Measurements from ENCODE around the gene SBF2. TPM values are rescaled to one million over a fixed set of nuclear protein-coding genes. Genes with fewer than 3 reads are reported as not detected.

The SBF2 gene
- total and polyA plus RNA-seq, 9 of the 15 experiments (the other 6 are each of a cell fraction or from before 2014, with no cell fraction given), result 0.80 to 9.5 (median 5.0) TPM

DNA sequence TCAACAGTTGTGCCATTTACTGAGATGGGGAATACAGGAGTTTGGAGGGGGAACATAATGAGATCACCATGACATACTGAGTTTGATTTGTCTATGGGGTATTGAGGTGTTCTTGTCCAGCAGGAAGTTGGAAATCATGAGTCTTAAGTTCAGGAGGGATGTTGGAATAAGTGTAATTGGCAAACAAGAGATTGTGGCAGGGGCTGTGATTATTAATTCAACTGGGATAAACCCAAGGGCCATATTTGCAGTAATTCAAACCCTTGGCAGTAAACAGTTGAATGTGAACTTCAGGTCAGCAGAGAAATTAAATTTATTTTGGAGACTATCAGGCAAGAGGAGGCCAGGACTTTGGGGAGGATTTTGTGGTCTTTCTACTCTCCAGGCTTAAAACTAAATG, 44.3 kb upstream of the SBF2 start:
- Histone ChIP-seq H3K79me2 (ENCODE audit: control insufficient read depth, insufficient read depth, low read length) (no peaks in the 10 kb centered on the region), H3K4me1 (replicated peaks in 1 of 2; ENCODE audit: control insufficient read depth in 2 of 2, insufficient read depth in 2 of 2, low read length in 2 of 2) (no peaks in the 10 kb centered on the region), H3K4me2 (ENCODE audit: insufficient read depth, low read length) (no peak overlapping the region), H3K9me1 (ENCODE audit: control insufficient read depth, insufficient read depth, low read length) (no peaks in the 10 kb centered on the region), H2AFZ (ENCODE audit: low read depth, low read length) (no peak overlapping the region), H3K9ac (ENCODE audit: insufficient read depth in 1 of 2, low read depth in 2 of 2, low read length in 2 of 2) (no peak overlapping the region), H3K27me3 (ENCODE audit: control insufficient read depth in 2 of 2, insufficient read depth in 2 of 2, low read length in 2 of 2) (peaks cover 0 to 5% of the 10 kb centered on the region in 2 experiments; a peak in 2 of 5 replicates), H3K27ac (ENCODE audit: extremely low read depth, low read depth, low read length) (no peak overlapping the region), H3K36me3 (ENCODE audit: control insufficient read depth, insufficient read depth, low read length) (no peaks in the 10 kb centered on the region), H3K9me3 (replicated peaks; ENCODE audit: control insufficient read depth, insufficient read depth, low read depth, low read length) (no peaks in the 10 kb centered on the region), H3K4me3 (no peak overlapping the region), H4K20me1 (replicated peaks; ENCODE audit: control insufficient read depth, insufficient read depth, low read length) (no peaks in the 10 kb centered on the region)
- no peak for ATAC-seq
- no peak for DNase-seq (ENCODE audit: extremely low read depth in 1 of 4, low spot score in 3 of 4)
- intact Hi-C loops (cut with micrococcal nuclease) (no loop called here), in situ Hi-C loops (cut with MboI) (no loop called here)
- TF ChIP-seq, protein P1, sequence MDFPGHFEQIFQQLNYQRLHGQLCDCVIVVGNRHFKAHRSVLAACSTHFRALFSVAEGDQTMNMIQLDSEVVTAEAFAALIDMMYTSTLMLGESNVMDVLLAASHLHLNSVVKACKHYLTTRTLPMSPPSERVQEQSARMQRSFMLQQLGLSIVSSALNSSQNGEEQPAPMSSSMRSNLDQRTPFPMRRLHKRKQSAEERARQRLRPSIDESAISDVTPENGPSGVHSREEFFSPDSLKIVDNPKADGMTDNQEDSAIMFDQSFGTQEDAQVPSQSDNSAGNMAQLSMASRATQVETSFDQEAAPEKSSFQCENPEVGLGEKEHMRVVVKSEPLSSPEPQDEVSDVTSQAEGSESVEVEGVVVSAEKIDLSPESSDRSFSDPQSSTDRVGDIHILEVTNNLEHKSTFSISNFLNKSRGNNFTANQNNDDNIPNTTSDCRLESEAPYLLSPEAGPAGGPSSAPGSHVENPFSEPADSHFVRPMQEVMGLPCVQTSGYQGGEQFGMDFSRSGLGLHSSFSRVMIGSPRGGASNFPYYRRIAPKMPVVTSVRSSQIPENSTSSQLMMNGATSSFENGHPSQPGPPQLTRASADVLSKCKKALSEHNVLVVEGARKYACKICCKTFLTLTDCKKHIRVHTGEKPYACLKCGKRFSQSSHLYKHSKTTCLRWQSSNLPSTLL (IDR thresholded peaks at IDR 0.05), result no peak
- no peak for TF ChIP-seq FOXJ2 (tag; IDR thresholded peaks at IDR 0.05)
- TF ChIP-seq, protein P2, sequence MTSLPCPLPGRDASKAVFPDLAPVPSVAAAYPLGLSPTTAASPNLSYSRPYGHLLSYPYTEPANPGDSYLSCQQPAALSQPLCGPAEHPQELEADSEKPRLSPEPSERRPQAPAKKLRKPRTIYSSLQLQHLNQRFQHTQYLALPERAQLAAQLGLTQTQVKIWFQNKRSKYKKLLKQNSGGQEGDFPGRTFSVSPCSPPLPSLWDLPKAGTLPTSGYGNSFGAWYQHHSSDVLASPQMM (CRISPR knock-in tag; IDR thresholded peaks at IDR 0.05), result no peak
- no peak for TF ChIP-seq EWSR1 (IDR thresholded peaks at IDR 0.05; ENCODE audit: borderline replicate concordance, low read depth, partially characterized antibody)
- no peak for TF ChIP-seq ZNF79 (CRISPR knock-in tag; IDR thresholded peaks at IDR 0.05; ENCODE audit: low read depth)
- ChIA-PET POLR2A (no interaction called here), CTCF (ENCODE audit: low intra/inter-chr PET ratio) (no interaction called here)
- no TSS peak for BruUV-seq (replicated peaks)
- no peak for FAIRE-seq
